Head of caudate nucleus (tissue), 42 donors: ENCODE results near the gene PVRIG.
"Not testable (repeated sequence)": the region's sequence is repeated elsewhere in the genome, so short reads cannot be mapped to it uniquely, and the experiment has no call there.

Source experiments
- DNase-seq, 42 donors: peaks; one replicate each; pipeline versions ENCODE4 v3.0.0 to v3.0.0-alpha.2; 2020 to 2021; ENCODE audit warnings: mixed read lengths in 7 of 42
- intact Hi-C: fragments of 100-400 bp; cut with DNase I; formaldehyde crosslinking; loops from one replicate; pipeline ENCODE4 v1.15.0; 2022

Gene PVRIG

DNA sequence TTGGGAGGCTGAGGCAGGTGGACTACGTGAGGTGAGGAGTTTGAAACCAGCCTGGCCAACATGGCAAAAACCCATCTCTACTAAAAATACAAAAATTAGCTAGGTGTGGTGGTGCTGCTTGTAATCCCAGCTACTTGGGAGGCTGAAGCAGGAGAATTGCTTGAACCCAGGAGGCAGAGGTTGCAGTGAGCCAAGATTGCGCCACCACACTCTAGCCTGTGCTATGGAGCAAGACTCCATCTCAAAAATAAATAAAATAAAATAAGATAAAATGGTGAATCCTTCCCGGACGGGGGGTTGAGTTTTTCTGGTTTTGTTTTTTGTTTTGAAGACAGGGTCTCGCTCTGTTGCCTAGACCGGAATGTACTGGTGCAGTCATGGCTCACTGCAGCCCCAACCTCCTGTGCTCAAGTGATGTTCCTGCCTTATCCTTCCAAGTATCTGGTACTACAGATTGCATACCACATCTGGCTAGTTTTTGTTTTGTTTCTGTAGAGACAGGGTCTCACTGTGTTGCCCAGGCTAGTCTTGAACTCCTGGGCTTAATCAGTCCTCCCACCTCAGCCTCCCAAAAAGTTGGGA lies 27.4 kb upstream of the PVRIG start:
- intact Hi-C loops, DNase-seq: not testable (repeated sequence)

DNA sequence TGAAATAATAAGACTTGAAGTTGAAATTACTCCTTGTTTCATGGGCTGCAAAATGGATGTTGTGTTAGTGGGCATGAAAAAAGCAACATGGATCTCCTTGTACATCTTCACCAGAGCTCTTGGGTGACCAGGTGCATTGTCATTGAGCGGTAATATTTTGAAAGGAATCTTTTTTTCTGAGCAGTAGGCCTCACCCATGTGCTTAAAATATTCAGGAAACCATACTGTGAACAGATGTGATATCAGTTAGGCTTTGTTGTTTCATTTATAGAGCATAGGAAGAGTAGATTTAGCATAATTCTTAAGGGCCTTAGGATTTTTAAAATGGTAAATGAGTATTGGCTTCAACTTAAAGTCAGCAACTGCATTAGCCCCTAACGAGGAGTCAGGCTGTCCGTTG lies 26.8 kb upstream of the PVRIG start:
- intact Hi-C loops = no loop called here
- DNase-seq = no peak

DNA sequence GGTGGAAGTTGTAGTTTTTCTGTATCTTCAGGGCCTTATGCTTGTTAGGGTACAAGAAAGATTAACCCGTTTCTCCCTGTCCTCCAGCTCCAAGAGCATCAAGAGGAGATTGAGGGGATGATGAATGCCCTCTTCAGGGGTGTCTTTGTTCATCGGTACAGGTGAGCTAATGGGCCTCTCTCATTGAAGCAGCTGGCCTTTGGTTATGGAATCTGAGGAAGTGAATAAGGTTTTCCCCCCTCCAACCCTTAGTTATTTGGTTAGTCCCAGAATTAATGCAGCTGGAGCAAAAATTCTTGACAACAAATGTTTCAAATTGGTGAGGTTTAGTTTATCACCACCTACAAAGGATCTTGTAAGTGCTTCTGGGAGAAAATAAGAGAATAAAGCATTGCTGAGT lies 24.5 kb upstream of the PVRIG start:
- DNase-seq = no peak
- intact Hi-C loops = no loop called here

GRCh38 chr7:100195901-100196322 lies 23.8 kb upstream of the PVRIG start:
- intact Hi-C loops, DNase-seq: not testable (repeated sequence)

DNA sequence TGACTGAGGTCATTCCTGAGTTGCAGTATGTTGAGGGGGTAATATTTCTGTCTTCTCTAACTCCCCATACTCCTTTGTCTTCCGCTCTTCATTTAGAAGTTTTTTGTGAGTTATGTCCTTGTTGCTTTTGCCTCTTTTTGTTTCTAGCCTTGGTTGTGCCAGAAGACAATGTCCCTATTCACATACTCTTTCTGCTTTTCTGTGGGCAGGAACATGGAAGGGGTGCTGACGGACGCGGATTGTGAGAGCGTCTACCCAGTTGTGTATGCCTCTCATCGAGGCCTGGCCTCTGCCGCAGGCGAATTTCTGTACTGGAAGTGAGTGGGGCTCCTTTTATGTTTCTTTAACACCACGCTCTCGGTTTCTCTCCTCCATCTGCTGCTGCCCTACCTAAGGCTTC lies 21.5 kb upstream of the PVRIG start:
- intact Hi-C loops = no loop called here
- DNase-seq = peak in 1 of 42 donors; percentile 21

DNA sequence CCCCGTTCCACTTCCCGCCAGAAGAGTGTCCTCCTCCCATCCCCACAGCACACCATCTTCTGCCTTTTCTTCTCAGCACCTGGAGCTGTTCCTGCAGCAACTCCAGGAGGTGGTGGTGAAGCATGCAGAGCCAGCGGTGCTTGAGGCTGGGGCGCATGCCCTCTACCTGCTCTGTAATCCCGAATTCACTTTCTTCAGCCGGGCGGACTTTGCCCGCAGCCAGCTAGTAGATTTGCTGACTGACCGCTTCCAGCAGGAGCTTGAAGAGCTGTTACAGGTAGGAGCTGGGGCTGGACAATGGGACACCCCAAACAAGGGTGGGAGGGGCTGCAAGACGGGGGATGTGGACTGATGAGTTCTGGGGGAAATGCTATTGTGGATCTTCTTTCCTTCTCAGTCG lies 19.1 kb upstream of the PVRIG start:
- no peak for DNase-seq
- intact Hi-C loops = no loop called here

DNA sequence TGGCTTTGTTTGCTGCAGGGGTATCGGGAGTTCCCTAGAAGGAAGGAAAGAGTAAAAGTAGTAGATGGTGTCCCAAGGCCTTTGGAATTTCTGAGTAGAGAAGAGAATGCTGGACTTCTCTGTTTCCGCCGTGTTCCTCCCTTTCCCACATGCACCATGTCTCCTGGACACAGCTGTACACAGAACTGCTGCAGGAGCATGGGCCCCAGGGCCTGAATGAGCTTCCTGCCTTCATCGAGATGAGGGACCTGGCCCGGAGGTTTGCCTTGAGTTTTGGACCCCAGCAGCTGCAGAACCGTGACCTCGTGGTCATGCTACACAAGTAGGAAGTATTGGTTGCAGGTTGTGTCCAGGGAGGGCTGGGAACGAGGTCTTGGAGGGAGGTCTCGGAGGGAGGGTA lies 15.3 kb upstream of the PVRIG start:
- intact Hi-C loops = no loop called here
- no peak for DNase-seq

GRCh38 chr7:100208911-100209408 lies 10.8 kb upstream of the PVRIG start:
- intact Hi-C loops = no loop called here

DNA sequence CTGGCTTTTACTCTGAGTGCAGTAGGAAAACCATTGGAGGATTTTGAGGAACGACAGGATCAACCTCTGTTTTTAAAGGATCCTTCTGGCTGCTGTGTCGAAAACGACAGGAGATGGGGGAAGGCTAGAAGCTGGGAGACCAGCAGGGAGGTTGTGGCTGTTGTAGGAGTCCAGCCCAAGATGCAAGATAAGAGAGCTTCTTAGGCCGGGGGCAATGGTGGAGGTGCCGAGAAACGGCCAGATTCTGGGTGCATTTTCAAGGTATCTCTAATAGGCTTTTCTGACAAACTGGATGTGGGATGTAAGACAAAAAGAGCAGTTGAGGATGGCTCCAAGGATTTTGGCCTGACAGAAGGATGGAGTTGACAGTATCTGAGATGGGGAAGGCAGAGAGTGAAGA lies 10.3 kb upstream of the PVRIG start:
- intact Hi-C loops = no loop called here
- DNase-seq = no peak

More at GRCh38 chr7:100208911-100209408, 10.8 kb upstream of the PVRIG start:
- no peak for DNase-seq

DNA sequence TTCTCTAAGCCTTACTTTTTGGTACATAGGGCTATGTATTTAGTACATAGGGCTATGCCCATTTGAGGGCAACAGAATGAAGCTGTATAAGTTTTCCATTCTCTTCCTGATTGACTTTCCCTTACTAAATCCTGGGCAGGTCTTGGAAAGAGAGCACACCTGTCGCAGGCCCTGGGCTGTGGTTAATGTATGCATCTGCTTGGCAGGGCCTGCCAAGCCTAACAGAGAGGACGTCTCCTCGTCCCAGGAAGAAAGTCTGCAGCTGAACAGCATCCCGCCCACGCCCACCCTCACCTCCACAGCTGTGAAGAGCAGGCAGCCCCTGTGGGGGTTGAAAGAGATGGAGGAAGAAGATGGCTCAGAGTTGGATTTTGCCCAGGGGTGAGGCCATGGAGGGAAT lies 8.9 kb upstream of the PVRIG start:
- intact Hi-C loops = no loop called here
- DNase-seq = peak in 12 of 42 donors; percentile 16 to 62 (median 32)

DNA sequence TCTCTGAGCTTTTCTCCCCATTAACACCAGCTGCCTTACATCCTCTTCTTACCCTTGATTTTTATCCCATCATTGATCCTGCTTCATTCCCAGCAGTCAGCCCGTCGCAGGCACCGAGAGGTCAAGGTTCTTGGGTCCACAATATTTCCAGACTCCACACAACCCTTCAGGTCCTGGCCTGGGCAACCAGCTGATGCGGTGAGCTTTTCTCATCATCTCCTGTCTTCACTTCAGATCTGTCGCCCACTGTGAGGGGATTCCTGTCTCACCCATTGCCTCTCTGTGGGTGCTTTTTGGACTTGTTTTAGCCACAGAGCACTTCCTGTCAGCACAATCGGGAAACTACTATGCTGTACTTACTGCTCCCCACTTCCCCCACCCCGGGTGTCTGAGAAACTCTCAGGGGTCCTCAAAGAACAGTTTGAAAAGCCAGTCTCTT lies 8.4 kb upstream of the PVRIG start:
- intact Hi-C loops = no loop called here
- DNase-seq = no peak

- intact Hi-C loops = no loop called here
- no peak for DNase-seq
Observed at GRCh38 chr7:100212631-100213286, 7.0 kb upstream of the PVRIG start.

DNA sequence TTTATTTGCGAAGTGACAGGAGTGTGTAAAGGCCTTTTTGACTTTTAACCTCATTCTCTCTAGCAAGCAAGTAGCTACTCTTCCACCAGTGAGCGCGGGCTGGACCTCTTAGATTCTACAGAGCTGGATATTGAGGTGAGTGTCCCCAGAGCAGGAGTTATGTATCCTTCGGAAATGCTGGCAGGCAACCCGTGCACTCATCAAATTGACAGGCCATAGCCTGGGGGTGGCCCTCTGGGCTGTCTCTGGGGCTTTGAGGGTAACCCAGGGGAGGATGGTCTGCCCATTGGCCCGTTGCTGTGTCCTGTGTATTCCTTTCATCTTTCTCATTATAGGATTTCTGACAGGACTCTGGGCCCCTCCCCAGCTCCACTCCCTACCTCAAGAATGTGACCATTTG lies 6.1 kb upstream of the PVRIG start:
- DNase-seq = no peak
- intact Hi-C loops = no loop called here

GRCh38 chr7:100214356-100214755 lies 5.4 kb upstream of the PVRIG start:
- intact Hi-C loops, DNase-seq: not testable (repeated sequence)

DNA sequence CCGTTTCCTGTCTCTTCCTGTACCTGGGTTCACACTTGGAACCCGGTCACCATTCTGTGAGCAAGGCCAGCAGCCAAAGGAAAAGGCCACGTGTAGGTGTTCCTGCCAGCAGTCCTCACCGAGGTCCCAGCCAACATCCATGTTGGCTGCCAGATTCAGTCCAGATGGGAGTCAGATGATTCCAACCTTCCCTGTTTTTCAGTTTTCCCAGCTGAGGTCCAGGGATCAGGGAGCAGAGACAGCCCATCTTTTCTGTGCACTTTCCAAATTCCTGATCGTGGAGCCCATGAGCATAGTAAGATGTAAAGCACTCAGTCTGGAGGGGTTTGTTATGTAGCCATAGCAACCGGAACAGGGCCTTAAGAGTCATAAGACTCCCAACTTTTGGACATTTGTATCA lies 3.9 kb upstream of the PVRIG start:
- DNase-seq = peak in 12 of 42 donors; percentile 19 to 62 (median 36)
- intact Hi-C loops = loop anchor here (5.0 kb wide), 1 partner anchor 51 kb away; no protein-coding TSS in a partner anchor

- DNase-seq = peak; percentile 60 to 97 (median 92)
- intact Hi-C loops = loop anchor here (5.0 kb wide), 1 partner anchor 49 kb away; no protein-coding TSS in a partner anchor
Observed at GRCh38 chr7:100217934-100218333, 1.8 kb upstream of the PVRIG start.

DNA sequence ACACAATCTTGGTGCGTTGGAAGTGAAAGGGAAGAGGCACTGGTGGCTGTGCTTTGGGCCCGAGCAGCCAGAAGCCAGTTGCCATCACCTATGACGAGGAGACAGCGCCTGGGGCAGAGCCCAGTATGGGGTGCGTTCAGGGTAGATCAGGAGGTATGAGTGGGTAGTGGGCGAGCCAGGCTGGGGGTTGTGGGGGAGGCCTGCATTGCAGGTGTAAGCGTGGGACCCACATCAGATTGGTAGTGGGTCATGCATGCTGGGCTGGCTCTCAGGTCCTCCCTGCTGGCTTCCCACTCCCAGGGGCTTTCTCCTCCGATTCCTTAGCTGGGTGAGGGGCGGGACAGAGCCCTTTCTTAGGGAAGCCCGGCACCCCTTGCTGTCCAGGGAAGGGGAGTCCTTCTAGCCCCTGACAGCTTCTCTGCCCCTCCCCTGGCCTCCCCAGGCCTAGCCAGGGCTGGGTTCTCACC lies 445 bp upstream of the PVRIG start:
- intact Hi-C loops = loop anchor here (5.0 kb wide), 1 partner anchor 48 kb away; no protein-coding TSS in a partner anchor
- DNase-seq = no peak

DNA sequence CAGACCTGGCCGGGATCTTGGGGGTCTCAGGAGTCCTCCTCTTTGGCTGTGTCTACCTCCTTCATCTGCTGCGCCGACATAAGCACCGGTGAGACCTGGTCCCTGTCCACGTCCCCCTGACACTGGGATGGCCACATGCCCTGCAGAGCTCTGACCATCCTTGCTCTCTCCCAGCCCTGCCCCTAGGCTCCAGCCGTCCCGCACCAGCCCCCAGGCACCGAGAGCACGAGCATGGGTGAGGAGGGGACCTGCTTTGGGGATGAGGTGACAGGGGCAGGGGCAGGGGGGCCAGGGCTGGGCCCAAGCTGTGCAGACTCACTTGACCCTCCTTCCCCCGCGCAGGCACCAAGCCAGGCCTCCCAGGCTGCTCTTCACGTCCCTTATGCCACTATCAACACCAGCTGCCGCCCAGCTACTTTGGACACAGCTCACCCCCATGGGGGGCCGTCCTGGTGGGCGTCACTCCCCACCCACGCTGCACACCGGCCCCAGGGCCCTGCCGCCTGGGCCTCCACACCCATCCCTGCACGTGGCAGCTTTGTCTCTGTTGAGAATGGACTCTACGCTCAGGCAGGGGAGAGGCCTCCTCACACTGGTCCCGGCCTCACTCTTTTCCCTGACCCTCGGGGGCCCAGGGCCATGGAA lies 959 bp downstream of the PVRIG start:
- DNase-seq = no peak
- intact Hi-C loops = no loop called here

DNA sequence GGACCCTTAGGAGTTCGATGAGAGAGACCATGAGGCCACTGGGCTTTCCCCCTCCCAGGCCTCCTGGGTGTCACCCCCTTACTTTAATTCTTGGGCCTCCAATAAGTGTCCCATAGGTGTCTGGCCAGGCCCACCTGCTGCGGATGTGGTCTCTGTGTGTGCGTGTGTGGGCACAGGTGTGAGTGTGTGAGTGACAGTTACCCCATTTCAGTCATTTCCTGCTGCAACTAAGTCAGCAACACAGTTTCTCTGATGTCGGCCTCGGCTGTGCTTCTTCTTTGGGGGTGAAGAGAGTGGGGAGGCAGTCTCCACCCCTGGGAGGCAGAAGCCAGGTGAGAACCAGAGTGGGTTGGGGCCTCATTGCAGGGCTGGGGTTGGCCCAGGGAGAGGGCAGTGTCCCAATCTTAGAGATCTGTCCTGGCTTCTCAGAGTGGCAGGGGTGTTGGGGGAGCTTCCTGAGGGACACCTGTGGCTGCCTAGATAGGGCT lies 1.5 kb downstream of the PVRIG start:
- intact Hi-C loops = no loop called here
- DNase-seq = no peak
